GM19468 (cell line): ENCODE results near the gene FFAR2.
A peak's percentile ranks its signal among the peaks of the same experiment; 100 is the strongest.
"Not testable (repeated sequence)": the region's sequence is repeated elsewhere in the genome, so short reads cannot be mapped to it uniquely, and the experiment has no call there.

Experiments
- ATAC-seq: cut with Tn5 transposase; IDR thresholded peaks from one replicate; pipeline ENCODE4 v1.9.1; 2021; ENCODE audit warnings: mild to moderate bottlenecking, moderate library complexity, moderate number of reproducible peaks; ENCODE audit not compliant: unreplicated experiment; ENCODE audit errors: extremely low read depth

FFAR2 gene

DNA sequence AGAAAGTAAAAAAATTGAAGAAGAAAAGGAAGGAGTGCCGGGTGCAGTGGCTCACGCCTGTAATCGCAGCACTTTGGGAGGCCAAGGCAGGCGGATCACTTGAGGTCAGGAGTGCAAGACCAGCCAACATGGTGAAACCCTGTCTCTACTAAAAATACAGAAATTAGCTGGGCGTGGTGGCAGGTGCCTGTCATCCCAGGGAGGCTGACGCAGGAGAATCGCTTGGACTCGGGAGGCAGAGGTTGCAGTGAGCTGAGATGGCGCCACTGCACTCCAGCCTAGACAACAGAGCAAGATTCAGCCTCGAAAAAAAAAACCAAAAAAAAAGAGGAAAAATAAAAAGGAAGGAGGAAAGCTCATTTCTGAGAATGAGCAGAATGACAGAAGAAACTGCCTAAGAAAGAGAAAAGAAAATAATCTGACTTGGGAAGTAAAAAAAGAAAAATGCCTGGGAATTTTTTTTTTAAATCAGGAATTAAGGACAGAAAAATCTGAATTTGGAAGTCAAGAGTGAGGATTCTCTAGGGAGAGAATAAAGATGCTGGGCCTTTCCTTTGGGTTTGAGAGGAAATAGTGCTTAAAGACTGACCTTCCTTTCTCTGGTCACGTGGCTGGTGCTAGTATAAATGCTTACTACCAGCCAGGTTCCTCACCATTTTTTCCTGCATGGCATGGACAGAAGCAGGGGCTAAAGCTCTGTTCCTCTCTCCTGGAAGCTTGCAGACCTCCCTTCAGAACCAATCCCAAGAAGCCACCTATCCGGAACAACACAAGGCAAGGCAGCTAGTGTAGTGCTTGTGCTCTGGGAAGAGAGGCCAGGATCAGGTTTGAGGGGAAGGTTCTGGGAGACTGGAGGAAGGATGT, at the start of gene FFAR2:
Gene FFAR2, plus strand, starts transcription at position 652 of the 864 bp plus-strand sequence. CDS start 1,458 bp downstream, outside the sequence.
- no peak for ATAC-seq

DNA sequence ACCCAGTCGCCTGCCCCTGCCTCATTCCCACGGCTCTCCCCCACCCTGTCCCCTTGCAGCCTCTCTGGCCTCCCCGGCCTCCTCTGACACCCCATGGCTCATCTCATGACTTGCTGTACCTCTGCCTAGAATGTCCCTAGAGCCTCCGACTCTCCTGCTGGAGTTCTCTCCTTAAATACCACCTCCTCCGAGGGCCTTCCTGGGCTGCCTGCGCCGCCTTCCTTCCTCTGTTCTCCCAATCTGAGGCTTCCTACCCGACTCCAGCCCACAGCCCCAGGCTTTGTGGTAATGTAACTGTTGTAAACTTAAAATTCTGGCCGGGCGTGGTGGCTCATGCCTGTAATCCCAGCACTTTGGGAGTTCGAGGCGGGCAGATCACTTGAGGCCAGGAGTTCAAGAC, 49.5 kb upstream of the FFAR2 start:
- no peak for ATAC-seq

DNA sequence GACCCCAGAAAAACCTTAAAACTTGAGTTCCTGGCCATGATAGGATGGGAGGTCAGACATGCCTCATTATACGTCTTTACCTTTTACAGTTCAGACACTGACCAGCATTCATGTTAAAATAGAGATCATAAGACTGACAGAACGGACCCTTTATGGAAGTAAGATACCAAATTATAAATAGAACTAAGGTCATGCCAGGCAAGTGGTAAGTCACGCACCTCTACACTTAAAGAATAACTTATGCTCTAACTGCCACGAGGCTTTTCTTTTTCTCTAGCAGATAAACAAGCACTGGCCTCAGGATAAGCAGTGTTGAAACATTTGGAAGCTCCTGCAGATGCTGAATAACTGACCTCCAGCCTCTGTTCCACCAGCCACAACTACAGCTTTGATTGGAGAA, 48.8 kb upstream of the FFAR2 start:
- no peak for ATAC-seq

DNA sequence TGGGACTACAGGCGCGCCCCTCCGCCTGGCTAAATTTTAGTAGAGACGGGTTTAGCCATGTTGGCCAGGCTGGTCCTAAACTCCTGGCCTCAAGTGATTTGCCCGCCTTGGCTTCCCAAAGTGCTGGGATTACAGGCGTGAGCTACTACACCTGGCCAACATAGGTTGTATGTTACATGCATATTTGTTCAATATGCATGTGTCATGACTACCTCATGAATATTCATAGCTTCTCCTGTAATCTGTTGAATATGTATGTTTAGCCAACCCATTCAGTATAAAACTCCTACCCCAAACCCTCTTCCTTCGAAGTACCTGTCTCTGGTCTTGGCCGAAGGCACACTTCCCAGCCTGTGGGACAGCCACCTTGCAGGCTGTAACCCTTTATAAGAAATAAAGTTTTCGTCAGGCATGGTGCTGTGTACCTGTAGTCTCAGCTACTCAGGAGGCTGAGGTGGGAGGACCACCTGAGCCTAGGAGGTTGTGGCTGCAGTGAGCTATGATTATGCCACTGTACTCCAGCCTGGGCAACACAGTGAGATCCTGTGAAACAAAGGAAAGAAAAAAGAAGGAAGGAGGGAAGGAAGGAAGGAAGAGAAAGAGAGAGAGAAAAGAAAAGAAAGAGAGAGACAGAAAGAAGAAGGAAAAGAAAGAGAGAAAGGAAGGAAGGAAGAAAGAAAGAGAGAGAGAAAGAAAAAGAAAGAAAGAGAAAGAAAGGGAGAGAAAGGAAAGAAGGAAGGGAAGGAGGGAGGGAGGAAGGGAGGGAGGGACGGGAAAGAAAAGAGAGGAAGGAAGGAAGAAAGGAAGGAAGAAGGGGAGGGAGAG, 47.9 kb upstream of the FFAR2 start:
- ATAC-seq, result no peak

DNA sequence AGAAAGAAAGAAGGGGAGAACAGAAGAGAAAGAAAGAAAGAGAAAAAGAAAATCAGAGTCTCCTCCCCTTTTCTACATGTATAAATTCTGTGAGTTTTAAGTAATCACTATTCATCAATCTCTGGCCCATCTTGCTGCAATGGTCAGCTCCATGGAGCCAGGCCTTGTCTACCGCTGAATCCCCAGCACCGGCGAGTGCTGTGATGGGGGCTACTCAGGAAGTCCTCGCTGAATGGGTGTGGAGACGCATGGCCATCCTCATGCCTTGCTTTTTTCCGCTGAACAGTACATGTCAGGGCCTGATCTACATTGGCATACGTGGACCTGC, 47.3 kb upstream of the FFAR2 start:
- ATAC-seq, result no peak

DNA sequence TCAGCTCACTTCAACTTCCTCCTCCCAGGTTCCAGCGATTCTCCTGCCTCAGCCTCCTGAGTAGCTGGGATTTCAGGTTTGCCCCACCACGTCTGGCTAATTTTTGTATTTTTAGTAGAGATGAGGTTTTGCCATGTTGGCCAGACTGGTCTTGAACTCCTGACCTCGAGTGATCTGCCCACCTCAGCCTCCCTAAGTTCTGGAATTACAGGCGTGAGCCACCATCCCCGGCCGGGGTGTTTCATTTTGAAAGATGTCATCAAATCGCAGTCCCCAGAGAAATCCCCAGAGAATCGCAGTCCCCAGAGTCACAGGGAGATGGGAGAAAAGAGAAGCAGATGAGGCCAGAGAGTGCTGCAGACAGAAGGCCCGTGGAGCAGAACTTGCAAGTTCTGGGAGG, 46.6 kb upstream of the FFAR2 start:
- ATAC-seq, result not testable (repeated sequence)

DNA sequence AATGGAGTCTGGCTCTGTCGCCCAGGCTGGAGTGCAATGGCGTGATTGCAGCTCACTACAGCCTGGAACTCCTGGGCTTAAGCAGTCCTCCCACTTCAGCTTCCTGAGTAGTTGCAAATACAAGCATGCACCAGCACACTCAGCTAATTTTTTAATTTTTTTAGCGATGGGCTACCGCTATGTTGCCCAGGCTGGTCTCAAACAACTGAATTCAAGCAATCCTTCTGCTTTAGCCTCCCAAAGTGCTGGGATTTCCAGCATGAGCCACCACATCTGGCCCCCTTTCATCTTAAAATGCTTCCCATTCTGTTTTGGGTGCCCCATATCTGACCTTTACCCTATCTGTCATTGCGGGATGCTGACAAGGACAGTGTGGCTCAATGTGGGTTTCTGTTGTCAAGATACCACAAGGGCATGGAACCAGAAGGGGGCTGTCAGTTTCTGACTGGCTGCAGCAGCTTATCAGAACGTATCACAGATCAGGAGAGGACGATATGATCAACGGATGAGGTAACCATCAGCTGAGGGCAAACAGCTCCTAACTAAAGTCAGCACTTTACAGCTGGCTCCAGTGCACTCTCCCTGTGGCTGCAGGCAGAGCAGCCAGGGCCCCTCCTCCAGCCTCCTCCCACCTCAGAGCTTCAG, 44.8 kb upstream of the FFAR2 start:
- no peak for ATAC-seq

DNA sequence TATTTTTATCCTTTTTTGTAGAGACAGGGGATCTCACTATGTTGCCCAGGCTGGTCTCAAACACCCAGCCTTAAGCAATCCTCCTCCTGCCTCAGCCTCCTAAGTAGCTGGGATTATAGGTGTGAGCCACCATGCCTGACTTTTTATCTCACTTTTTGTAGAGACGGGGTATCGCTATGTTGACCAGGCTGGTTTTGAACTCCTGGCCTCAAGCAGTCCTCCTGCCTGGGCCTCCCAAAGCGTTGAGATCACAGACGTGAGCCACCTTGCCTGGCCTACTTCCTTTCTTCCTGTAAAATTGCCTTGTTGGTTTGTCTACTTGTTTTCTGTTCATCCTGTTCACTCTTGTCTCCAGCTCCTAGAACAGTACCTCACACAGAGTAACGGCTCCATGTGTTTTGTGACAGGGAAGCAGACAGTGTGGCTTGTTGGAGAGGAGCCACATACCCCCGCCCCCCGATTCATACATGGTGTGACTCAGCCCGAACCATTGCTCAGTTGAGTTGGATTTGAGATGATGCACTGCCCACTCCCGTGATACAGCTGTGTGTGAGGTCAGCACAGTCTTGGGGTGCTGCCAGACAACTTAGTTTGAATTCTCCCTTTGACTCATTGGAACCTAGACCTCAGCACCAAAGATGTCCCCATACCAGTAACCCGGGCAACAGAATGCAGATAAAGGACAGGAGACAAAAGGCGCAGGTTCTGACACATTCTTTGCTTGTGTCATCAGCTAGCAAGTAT, 43.0 kb upstream of the FFAR2 start:
- ATAC-seq, result no peak

DNA sequence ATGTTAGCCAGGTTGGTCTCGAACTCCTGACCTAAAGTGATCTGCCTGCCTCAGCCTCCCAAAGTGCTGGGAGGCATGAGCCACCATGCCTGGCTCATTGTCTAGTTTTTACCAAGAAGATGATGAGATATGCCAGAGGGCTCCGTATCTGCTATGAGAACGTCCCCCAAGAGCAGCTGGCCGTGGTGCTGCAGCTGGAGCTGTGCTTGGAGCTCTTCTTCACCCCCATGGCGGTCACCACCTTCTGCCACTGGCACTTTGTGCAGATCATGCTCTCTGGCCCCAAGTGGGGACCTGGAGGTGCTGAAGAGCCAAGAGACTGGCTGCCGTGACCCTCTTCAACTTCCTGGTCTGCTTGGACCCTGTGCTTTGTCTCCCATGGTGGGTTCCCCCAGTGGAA, 40.4 kb upstream of the FFAR2 start:
- no peak for ATAC-seq

DNA sequence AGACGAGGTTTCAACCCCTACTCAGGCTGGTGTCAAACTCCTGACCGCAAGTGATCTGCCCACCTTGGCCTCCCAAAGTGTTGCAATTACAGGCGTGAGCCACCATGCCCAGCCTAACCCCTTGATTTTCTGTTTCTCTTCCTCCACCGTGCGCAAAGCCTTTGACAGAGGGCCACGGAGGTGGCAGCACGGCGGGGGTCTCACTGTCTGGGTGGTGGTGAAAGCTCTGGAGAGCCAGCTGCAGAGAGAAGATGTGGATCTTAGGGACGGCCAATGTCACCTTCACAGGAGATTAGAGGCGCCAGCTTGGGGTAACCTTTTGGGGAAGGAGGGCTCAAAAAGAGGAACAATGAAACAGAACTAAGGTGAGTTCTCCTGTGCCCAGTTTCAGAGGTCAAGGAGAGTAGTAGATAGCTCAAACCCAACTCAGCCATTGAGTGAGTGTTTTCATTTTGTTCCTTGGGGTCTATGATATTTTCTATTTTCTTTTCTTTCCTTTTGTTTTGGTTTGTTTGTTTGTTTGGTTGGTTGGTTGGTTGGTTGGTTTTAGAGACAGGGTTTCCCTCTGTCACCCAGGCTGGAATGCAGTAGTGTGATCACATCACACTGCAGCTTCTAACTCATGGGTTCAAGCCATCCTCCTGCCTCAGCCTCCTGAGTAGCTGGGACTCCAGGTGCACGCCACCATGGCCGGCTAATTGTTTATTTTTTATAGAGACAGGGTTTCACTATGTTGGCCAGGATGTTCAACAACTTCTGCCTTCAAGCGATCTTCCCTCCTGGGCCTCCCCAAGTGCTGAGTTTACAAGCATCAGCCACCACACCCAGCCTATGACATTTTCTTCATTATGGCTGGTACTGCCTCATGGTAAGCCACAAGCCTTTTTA, 39.5 kb upstream of the FFAR2 start:
- peak; percentile 60 for ATAC-seq

DNA sequence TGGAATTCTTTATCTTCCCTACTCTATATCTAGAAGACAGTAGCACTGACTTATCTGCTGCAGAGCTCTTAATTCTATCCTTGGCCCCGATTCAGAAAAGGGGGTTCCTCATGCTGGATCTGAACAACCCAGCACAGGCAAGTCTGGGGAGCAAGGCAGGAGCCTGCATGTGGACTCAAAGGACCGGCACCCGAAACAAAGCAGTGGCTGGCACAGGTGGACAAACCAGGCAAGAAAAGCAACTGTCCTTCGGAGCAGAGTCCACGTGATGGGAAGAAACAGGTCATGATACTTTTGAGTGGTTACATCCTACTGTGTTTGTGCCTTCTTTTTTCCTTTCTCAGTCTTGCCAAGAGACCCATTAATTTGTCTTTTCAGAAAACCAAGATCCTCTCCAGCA, 38.9 kb upstream of the FFAR2 start:
- ATAC-seq, result no peak

DNA sequence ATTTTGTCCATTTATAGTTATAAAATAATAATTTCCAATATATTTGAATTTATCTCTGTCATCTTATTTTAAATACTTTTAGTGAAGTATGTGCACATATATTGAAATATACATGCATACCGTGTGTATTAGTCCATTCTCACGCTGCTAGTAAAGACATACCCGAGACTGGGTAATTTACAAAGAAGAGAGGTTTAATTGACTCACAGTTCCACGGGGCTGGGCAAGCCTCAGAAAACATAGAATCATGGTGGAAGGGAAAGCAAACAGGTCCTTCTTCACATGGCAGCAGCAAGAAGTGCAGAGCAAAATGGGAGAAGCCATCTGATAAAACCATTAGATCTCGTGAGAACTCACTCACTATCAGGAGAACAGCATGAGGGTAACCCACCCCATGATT, 37.6 kb upstream of the FFAR2 start:
- no peak for ATAC-seq

DNA sequence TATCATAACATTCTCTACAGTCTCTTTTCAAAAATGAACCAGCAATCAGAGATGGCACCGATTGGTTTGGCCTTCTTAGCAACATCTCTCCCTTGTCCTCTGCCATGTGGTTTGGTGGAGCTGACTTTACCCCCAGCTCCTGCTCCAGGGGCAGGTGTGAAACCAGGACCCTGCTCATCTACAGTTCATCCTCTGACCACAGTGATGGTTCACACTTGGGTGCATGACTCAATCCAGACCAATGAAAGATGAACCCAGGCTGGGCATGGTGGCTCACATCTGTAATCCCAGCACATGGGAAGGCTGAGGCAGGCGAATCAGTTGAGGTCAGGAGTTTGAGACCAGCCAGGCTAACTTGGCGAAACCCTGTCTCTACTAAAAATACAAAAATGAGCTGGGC, 33.6 kb upstream of the FFAR2 start:
- ATAC-seq, result no peak

DNA sequence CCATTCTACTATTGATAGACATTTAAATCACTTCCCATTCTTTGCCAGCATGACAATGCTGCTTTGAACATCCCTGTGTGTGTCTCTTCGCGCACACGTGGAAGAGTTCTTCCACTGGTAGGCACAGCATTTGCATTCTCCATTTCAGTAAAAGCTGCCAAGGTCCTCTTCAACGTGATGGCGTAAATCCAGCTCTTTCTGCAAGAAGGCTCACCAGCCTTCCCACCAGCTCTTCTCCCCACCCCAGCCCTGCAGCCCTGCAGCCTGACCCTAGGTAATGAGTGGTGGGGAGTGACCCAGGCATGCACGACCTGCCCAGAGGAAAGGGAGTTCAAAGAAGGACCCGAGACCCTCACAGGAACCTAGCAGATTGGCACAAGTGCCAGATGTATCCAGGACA, 31.7 kb upstream of the FFAR2 start:
- no peak for ATAC-seq

DNA sequence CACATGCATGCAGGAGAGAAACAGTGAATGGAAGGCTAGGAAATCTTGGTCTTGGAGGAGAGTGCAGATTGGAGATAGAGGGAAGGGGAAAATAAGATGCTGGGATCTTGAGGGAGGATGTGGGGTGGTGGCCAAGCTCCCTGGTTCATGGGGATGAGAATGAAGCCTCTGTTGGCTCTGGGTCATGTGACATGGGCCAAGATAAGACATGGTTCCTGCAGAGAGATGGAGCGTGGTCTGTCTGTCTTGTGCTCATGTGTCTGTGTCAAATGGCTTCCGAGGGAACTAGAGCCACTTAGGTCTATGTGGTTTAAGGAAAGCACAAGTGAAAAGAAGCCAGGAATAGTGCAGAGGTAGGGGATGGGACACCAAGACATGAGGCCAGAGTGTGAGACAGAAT, 30.8 kb upstream of the FFAR2 start:
- no peak for ATAC-seq

DNA sequence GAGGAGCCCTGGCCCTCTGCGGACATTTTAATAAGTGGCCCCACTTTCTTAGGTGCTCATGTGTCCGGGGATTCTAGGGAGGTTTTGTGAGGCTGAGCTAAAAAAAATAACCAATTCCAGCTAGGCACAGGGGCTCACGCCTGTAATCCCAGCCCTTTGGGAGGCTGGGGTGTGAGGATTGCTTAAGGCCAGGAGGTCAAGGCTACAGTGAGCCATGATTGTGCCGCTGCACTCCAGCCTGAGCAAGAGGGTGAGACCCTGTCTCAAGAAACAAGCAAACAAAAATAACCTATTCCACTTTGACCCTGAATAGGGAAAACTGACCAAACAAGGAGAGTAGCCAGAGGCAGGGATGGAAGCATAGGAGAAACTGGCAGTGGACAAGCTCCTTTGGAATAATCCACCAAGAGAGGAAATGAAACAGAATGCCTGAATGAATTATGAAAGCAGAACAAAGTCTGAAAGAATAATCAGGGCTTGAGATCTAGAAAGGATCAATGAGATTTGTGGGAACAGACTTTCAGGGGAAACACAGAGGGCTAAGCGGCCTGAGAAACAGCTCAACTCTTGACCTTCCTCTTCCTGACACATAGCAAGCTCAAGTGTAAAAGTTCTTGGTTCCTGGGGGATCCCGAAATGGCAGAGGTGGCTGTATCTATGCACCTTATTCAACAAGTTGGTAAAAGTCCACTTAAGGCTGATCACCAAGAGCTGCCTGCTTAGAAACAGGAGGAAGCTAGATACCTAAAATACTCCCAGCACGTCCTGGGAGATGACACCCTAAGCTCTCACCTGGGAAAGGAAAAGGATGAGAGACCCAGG, 30.1 kb upstream of the FFAR2 start:
- ATAC-seq, result no peak

DNA sequence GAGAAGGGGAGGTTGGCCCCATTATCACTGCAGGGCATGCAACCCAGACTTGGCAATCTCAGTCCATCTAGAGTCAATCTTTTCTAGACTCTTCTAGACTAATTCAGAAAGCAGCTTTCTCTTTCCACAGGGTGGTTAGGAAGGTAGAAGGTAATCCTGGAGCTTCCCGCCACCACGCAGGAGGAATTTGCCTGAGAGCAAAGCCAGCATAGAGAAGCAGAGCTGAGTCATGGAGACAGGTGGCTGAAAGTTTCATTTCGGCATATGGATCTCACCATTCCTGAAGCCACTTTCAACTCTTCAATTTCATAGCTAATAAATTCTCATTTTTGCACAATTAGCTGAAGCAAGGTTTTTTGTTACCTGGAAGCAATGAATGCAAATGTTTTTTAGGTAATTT, 29.0 kb upstream of the FFAR2 start:
- ATAC-seq, result no peak

DNA sequence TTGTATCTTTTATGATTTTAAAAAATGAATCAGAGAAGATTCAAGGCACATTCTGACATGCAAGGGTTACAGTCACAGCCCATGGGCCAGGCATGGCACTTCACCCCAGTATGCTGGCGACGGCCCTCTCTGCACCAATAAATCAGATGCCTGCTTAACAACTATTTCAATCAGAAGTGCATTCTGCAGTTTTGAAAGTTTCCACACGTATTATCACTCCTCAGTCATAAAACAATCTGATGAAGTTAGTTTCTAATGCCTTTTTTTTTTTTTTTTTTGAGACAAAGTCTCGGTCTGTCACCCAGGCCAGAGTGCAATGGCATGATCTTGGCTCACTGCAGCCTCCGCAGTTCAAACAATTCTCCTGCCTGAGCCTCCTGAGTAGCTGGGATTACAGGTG, 28.3 kb upstream of the FFAR2 start:
- ATAC-seq, result no peak

DNA sequence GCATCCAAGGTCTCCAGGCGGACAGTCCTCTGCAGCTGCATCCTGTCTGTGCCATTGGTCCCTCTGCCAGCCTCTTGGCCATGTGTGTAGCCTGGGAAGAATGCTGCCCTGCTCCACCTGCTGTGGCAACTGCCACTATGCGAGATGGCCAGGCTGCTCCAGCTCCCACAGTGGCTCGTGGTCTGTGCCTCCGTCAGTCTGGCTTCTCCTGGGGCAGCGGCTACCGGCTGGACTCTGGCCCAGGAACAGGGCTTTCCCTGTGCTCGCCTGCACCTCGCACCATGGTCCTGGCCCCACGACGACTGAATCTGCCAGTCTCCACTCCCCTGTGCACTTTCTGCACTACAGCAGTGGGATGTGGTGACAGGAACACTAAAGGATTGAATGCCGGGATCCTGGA, 26.7 kb upstream of the FFAR2 start:
- no peak for ATAC-seq
